Measurements from ENCODE around the gene ZNF76.
A peak's percentile ranks its signal among the peaks of the same experiment; 100 is the strongest.

The ZNF76 gene

GRCh38 chr6:35236223-35236622 lies 23.3 kb upstream of the ZNF76 start:
- DNase-seq (ENCODE audit: low spot score) = no peak

- no peak for DNase-seq (ENCODE audit: low spot score)
Observed at GRCh38 chr6:35237476-35237875, 22.1 kb upstream of the ZNF76 start.

- DNase-seq (ENCODE audit: low spot score) = no peak
Observed at GRCh38 chr6:35238843-35239289, 20.7 kb upstream of the ZNF76 start.

- no peak for DNase-seq (ENCODE audit: low spot score)
Observed at GRCh38 chr6:35239581-35239980, 20.0 kb upstream of the ZNF76 start.

GRCh38 chr6:35240838-35241801 lies 18.4 kb upstream of the ZNF76 start:
- peak; percentile 59 for DNase-seq (ENCODE audit: low spot score)

GRCh38 chr6:35242486-35242885 lies 17.0 kb upstream of the ZNF76 start:
- no peak for DNase-seq (ENCODE audit: low spot score)

- no peak for DNase-seq (ENCODE audit: low spot score)
Observed at GRCh38 chr6:35242906-35243305, 16.6 kb upstream of the ZNF76 start.

- DNase-seq (ENCODE audit: low spot score) = no peak
Observed at GRCh38 chr6:35243386-35243958, 16.1 kb upstream of the ZNF76 start.

GRCh38 chr6:35244551-35244950 lies 15.0 kb upstream of the ZNF76 start:
- no peak for DNase-seq (ENCODE audit: low spot score)

- DNase-seq (ENCODE audit: low spot score) = no peak
Observed at GRCh38 chr6:35247642-35248231, 11.8 kb upstream of the ZNF76 start.

- DNase-seq (ENCODE audit: low spot score) = no peak
Observed at GRCh38 chr6:35248300-35248699, 11.2 kb upstream of the ZNF76 start.

- DNase-seq (ENCODE audit: low spot score) = no peak
Observed at GRCh38 chr6:35248965-35249364, 10.6 kb upstream of the ZNF76 start.

GRCh38 chr6:35251949-35252348 lies 7.6 kb upstream of the ZNF76 start:
- DNase-seq (ENCODE audit: low spot score) = no peak

GRCh38 chr6:35253249-35253648 lies 6.3 kb upstream of the ZNF76 start:
- no peak for DNase-seq (ENCODE audit: low spot score)

- DNase-seq (ENCODE audit: low spot score) = no peak
Observed at GRCh38 chr6:35258336-35258735, 1.2 kb upstream of the ZNF76 start.

GRCh38 chr6:35258858-35259193 lies 709 bp upstream of the ZNF76 start:
- no peak for DNase-seq (ENCODE audit: low spot score)

GRCh38 chr6:35259948-35260590 lies 534 bp downstream of the ZNF76 start:
- DNase-seq (ENCODE audit: low spot score) = no peak

- DNase-seq (ENCODE audit: low spot score) = no peak
Observed at GRCh38 chr6:35260591-35261570, 1.3 kb downstream of the ZNF76 start.

- DNase-seq (ENCODE audit: low spot score) = no peak
Observed at GRCh38 chr6:35262596-35262995, 3.1 kb downstream of the ZNF76 start.

- no peak for DNase-seq (ENCODE audit: low spot score)
Observed at GRCh38 chr6:35264550-35265274, 5.2 kb downstream of the ZNF76 start.

Data from SK-N-DZ (cell line).